SJSA1 (cell line): Measurements from ENCODE around the gene TRAPPC12. TPM values are rescaled to one million over a fixed set of nuclear protein-coding genes. Genes with fewer than 3 reads are reported as not detected.

Experiments used
- DNase-seq, 2 experiments: peaks; one replicate each; pipeline ENCODE4 v3.0.0-alpha.2; 2015 to 2020; ENCODE audit warnings: low spot score in 2 of 2, low read depth in 1 of 2
- H3K27ac ChIP-seq: fragments of 250-450 bp; sonication (Bioruptor Pico); 2 replicates; pipeline ENCODE4 v1.5.1; 2020; ENCODE audit warnings: mild to moderate bottlenecking, moderate library complexity
- H3K27me3 ChIP-seq: fragments of 250-450 bp; sonication (Bioruptor Pico); replicated peaks from 2 replicates; pipeline ENCODE4 v1.5.1; 2020; ENCODE audit warnings: mild to moderate bottlenecking, moderate library complexity
- H3K36me3 ChIP-seq: fragments of 250-450 bp; sonication (Bioruptor Pico); 2 replicates; pipeline ENCODE4 v1.5.1; 2020; ENCODE audit warnings: mild to moderate bottlenecking
- H3K4me1 ChIP-seq: fragments of 250-450 bp; sonication (Bioruptor Pico); replicated peaks from 2 replicates; pipeline ENCODE4 v1.6.1; 2021; ENCODE audit warnings: mild to moderate bottlenecking
- H3K4me3 ChIP-seq: fragments of 250-450 bp; sonication (Bioruptor Pico); 2 replicates; pipeline ENCODE4 v1.5.1; 2020; ENCODE audit warnings: mild to moderate bottlenecking
- H3K9me3 ChIP-seq: fragments of 250-450 bp; sonication (Bioruptor Pico); replicated peaks from 2 replicates; pipeline ENCODE4 v1.5.1; 2020; ENCODE audit warnings: mild to moderate bottlenecking
- total RNA-seq: library from RNA; depleted of rRNA; stranded (reverse); fragments of >200 nt; shearing (Covaris generic); gene quantifications from 2 replicates; pipeline ENCODE4 v1.2.3, GENCODE V29; 2014

Gene TRAPPC12
- total RNA-seq, 1 experiment from 2014 or later: 56.1 TPM

DNA sequence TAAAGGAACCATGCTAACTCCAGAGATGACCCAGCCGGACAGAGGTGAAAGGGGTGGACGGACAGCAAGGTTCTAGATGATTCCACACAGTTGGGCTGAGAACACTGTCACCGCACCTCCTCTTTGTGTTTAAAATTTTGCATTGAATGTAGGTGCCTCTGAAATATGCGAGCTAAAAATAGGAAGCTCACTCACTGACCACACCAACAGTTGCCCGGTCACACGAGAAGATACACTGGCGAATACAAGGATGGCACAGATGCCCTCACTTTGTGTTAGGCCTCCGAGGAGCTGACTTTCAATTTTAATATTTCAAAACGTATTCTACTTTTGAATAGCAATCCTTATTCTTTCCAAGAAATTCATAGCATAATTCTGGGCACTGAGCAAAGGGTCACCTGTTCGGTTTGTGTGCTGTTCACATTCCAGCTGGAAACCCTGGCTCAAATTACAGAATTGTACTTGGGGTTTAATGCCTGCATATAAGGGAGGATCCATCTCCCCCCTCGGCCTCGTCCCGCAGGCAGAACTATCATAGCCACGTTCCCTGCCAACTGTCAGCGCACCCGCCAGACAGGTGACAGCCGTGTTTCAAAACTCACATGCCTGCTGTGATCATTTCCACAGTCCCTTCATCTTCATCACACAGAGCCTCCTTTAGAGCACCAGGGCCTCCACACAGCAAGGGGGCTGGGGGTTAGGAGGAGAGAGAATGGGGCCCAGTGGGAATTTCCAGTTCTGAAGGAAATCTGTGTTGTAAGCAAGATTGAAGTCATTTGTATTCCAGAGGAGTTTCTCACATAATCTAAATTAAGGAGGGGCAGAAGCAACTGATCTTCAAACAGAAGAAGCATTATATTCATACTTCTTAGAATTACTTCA, 91.6 kb downstream of the TRAPPC12 start:
- DNase-seq: no peak
- Histone ChIP-seq H3K36me3 (peaks cover 48% of the 10 kb centered on the region), H3K27ac (peak overlapping the region; percentile 44), H3K27me3 (no peaks in the 10 kb centered on the region), H3K4me1 (peaks cover 25% of the 10 kb centered on the region), H3K9me3 (no peaks in the 10 kb centered on the region), H3K4me3 (no peak overlapping the region)

DNA sequence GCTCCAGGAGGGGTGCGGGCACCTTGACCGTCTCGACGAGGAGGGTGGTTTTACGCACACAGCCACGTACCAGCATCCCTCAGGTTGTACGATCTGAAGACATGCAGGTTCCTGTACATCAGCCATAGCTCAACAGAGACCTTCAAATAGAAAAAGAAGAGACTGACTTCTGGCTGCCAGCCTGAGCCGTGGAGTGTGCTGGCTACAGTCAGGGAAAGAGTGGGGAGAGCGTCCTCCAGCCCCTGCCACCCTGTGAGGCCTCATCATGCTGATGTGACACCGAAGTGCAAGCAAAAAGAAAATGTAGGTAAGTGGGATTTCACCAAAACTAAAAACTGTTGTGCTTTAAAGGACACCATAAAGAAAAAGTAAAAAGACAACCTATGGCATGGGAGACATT, 92.8 kb downstream of the TRAPPC12 start:
- no peak for DNase-seq
- H3K9me3 ChIP-seq: no peaks in the 10 kb centered on the region
- no peak overlapping the region for H3K4me3 ChIP-seq
- peaks cover 48% of the 10 kb centered on the region for H3K36me3 ChIP-seq
- H3K27me3 ChIP-seq: no peaks in the 10 kb centered on the region
- no peak overlapping the region for H3K27ac ChIP-seq
- H3K4me1 ChIP-seq: peaks cover 14% of the 10 kb centered on the region

DNA sequence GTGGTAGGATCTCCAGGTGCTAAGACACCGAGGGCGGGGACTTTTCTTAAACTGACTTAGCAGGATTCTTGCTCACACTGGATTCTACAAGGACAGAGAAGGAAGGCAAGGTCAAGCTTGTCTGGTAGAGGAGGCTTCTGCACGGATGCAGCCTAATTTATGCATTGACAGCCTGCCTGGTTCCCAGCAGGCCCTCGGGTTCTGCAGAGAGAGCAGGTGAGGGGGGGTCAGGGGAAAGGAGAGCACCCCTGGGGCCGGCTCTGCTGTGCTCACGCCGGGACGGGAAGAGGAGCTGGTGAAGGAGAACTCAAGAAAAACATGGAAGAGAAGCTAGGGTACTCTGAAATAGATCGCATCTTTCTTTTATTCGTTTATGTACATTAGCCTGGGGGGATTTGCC, 93.5 kb downstream of the TRAPPC12 start:
- no peak overlapping the region for H3K4me3 ChIP-seq
- H3K4me1 ChIP-seq: peaks cover 14% of the 10 kb centered on the region
- H3K27ac ChIP-seq: no peak overlapping the region
- DNase-seq: no peak
- no peaks in the 10 kb centered on the region for H3K9me3 ChIP-seq
- H3K36me3 ChIP-seq: peaks cover 48% of the 10 kb centered on the region
- no peaks in the 10 kb centered on the region for H3K27me3 ChIP-seq

DNA sequence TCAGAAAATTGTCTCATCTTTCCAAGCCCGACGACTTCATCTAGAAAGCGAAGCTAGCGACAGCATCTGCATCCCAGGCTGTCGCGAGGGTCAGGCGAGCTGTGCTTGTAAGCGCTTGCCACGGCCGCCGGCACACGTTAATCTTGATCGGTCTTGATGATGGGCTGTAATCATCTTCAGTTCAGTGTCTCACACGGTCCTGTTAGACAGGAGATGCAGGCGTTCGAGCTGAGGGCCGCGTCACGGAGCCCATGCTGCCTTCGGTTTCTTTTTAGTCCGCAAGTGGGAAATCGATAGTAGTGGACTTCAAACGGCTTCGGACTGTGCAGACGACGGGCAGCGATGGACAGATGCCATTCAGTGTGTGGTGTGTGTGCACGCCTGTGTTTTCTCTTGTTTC, 96.3 kb downstream of the TRAPPC12 start:
- no peaks in the 10 kb centered on the region for H3K27me3 ChIP-seq
- no peaks in the 10 kb centered on the region for H3K9me3 ChIP-seq
- H3K4me1 ChIP-seq: peaks cover 1% of the 10 kb centered on the region
- H3K27ac ChIP-seq: no peak overlapping the region
- DNase-seq: no peak
- peaks cover 55% of the 10 kb centered on the region for H3K36me3 ChIP-seq
- no peak overlapping the region for H3K4me3 ChIP-seq

- H3K27ac ChIP-seq: no peak overlapping the region
- peaks cover 51% of the 10 kb centered on the region for H3K36me3 ChIP-seq
- H3K4me1 ChIP-seq: no peaks in the 10 kb centered on the region
- no peak overlapping the region for H3K4me3 ChIP-seq
- no peaks in the 10 kb centered on the region for H3K27me3 ChIP-seq
- DNase-seq: no peak
- no peaks in the 10 kb centered on the region for H3K9me3 ChIP-seq
These were observed 97.0 kb downstream of the TRAPPC12 start for GRCh38 chr2:3476321-3476984.

GRCh38 chr2:3476985-3477327, 97.5 kb downstream of the TRAPPC12 start:
- no peaks in the 10 kb centered on the region for H3K9me3 ChIP-seq
- no peaks in the 10 kb centered on the region for H3K27me3 ChIP-seq
- no peak overlapping the region for H3K27ac ChIP-seq
- H3K36me3 ChIP-seq: peaks cover 51% of the 10 kb centered on the region
- DNase-seq: no peak
- no peak overlapping the region for H3K4me3 ChIP-seq
- no peaks in the 10 kb centered on the region for H3K4me1 ChIP-seq

- peaks cover 52% of the 10 kb centered on the region for H3K36me3 ChIP-seq
- no peaks in the 10 kb centered on the region for H3K27me3 ChIP-seq
- H3K27ac ChIP-seq: no peak overlapping the region
- no peak overlapping the region for H3K4me3 ChIP-seq
- no peaks in the 10 kb centered on the region for H3K9me3 ChIP-seq
- DNase-seq: no peak
- no peaks in the 10 kb centered on the region for H3K4me1 ChIP-seq
These were observed 99.4 kb downstream of the TRAPPC12 start for GRCh38 chr2:3478846-3479385.

- DNase-seq: no peak
- H3K9me3 ChIP-seq: no peaks in the 10 kb centered on the region
These were observed 100.2 kb downstream of the TRAPPC12 start for GRCh38 chr2:3479430-3480320.

DNA sequence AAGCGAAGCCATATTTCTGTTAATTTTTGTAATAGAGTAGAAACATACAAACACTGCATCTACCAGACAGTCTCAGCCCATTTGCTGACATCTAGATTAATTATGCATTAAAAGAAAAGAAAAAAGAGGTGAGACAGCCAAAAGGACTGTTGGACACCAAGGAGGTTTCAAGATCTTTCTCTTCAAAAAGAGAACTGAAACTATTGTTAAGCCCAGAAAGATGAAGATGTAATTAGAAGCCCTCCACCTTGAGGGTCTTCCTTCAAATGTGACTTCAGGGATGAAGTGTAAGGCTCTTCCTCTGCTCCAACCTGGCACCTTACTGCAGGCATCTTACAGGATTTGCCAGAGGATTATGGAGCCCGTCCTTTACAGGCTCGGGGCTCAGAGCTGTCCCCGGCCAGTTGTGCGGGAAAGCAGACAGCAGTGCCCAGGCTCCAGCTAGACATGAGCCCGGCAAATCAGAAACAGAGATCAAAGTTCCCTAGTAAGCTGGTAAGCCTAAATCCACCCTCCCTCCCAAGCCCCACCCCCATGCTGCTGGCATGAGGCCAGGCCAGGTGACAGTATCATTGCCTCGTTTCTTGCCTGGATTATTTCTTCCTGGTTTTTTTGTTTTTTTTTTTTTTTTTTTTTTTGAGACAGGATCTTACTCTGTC, 101.0 kb downstream of the TRAPPC12 start:
- Histone ChIP-seq H3K36me3 (peaks cover 47% of the 10 kb centered on the region), H3K4me3 (no peak overlapping the region), H3K27ac (no peak overlapping the region), H3K4me1 (no peaks in the 10 kb centered on the region), H3K27me3 (no peaks in the 10 kb centered on the region), H3K9me3 (no peaks in the 10 kb centered on the region)
- DNase-seq: no peak

More at GRCh38 chr2:3479430-3480320, 100.2 kb downstream of the TRAPPC12 start:
- H3K27me3 ChIP-seq: no peaks in the 10 kb centered on the region
- no peak overlapping the region for H3K27ac ChIP-seq
- no peak overlapping the region for H3K4me3 ChIP-seq
- H3K36me3 ChIP-seq: peaks cover 47% of the 10 kb centered on the region
- no peaks in the 10 kb centered on the region for H3K4me1 ChIP-seq

DNA sequence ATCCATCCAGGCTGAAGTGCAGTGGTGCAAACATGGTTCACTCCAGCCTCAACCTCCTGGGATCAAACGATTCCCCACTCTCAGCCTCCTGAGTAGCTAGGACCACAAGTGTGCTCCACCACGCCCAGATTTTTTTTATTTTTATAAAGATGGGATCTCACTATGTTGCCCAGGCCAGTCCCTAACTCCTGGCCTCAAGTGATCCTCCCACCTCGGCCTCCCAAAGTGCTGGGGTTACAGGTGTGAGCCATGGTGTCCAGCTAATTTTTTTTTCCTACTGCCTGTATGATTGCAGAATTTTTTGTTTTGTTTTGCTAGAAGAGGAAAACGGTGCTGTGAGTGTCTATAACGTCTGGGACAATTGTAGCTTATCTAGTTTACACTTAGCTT, 101.5 kb downstream of the TRAPPC12 start:
- Histone ChIP-seq H3K9me3 (no peaks in the 10 kb centered on the region), H3K36me3 (peaks cover 47% of the 10 kb centered on the region), H3K4me3 (no peak overlapping the region), H3K27me3 (no peaks in the 10 kb centered on the region), H3K27ac (no peak overlapping the region), H3K4me1 (no peaks in the 10 kb centered on the region)
- DNase-seq: no peak

GRCh38 chr2:3481736-3482362, 102.4 kb downstream of the TRAPPC12 start:
- 0 out of 2 replicates have a peak, but pooled peaks cover 2% of the 10 kb centered on the region for H3K9me3 ChIP-seq
- H3K27ac ChIP-seq: no peak overlapping the region
- no peaks in the 10 kb centered on the region for H3K27me3 ChIP-seq
- peaks cover 45% of the 10 kb centered on the region for H3K36me3 ChIP-seq
- no peak for DNase-seq
- no peak overlapping the region for H3K4me3 ChIP-seq
- no peaks in the 10 kb centered on the region for H3K4me1 ChIP-seq

DNA sequence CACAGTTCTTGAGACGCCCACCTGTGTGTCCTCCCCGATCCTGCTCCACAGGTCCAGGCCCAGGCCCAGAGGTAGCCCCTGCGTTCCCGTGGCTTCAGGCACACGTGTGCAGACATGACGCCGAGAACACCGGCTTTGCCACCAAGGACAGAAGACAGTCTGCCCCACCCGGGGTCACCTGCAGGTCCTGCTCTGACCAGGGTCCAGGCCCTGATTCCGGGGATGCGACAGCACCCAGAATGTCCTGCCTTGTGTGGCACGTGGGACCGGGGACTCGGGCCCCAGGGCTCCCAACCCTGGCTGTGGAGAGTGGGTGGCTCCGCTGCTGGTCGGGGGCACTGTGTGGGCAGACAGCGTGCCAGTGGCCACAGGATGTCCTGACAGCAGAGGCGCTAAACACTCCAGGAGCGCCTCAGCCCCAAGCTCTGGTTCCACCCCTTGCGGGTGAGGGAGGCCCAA, 102.9 kb downstream of the TRAPPC12 start:
- no peak overlapping the region for H3K27ac ChIP-seq
- H3K9me3 ChIP-seq: 0 out of 2 replicates have a peak, but pooled peaks cover 4% of the 10 kb centered on the region

More for the DNA sequence above, 102.9 kb downstream of the TRAPPC12 start:
- no peak for DNase-seq
- no peak overlapping the region for H3K4me3 ChIP-seq
- H3K4me1 ChIP-seq: no peaks in the 10 kb centered on the region
- no peaks in the 10 kb centered on the region for H3K27me3 ChIP-seq
- H3K36me3 ChIP-seq: peaks cover 42% of the 10 kb centered on the region
